DOHH2 (cell line): ENCODE results near the gene GIGYF2.

Experiments
- H3F3A ChIP-seq: fragments of 200-600 bp; sonication (generic), shearing (Covaris generic); 2 replicates; pipeline ENCODE4 v1.6.0; 2016; ENCODE audit warnings: antibody characterized with exemption, mild to moderate bottlenecking; ENCODE audit not compliant: control insufficient read depth, insufficient read depth
- H3K27ac ChIP-seq: fragments of 200-600 bp; sonication (generic); 2 replicates; pipeline ENCODE4 v1.5.1; 2014; ENCODE audit warnings: low read depth, mild to moderate bottlenecking, low read length, moderate library complexity
- H3K27me3 ChIP-seq: fragments of 200-600 bp; sonication (generic); 2 replicates; pipeline ENCODE4 v1.6.1; 2014; ENCODE audit warnings: mild to moderate bottlenecking, low read length, mixed read lengths; ENCODE audit not compliant: control insufficient read depth
- H3K36me3 ChIP-seq: fragments of 200-600 bp; sonication (generic); 2 replicates; pipeline ENCODE4 v1.6.1; 2014; ENCODE audit warnings: mild to moderate bottlenecking, low read length, moderate library complexity, mixed read lengths; ENCODE audit not compliant: control insufficient read depth
- H3K4me1 ChIP-seq: fragments of 200-600 bp; sonication (generic); 2 replicates; pipeline ENCODE4 v1.6.1; 2014; ENCODE audit warnings: mild to moderate bottlenecking, low read length, mixed read lengths; ENCODE audit not compliant: control insufficient read depth
- H3K4me2 ChIP-seq: fragments of 200-600 bp; sonication (generic); 2 replicates; pipeline ENCODE4 v1.6.0; 2014; ENCODE audit warnings: mild to moderate bottlenecking, low read length, moderate library complexity
- H3K4me3 ChIP-seq: fragments of 200-600 bp; sonication (generic); 2 replicates; pipeline ENCODE4 v1.5.1; 2014; ENCODE audit warnings: mild to moderate bottlenecking, low read length, mixed read lengths
- H3K79me2 ChIP-seq: fragments of 200-600 bp; sonication (generic); 2 replicates; pipeline ENCODE4 v1.6.1; 2014; ENCODE audit warnings: mild to moderate bottlenecking, low read length, mixed read lengths; ENCODE audit not compliant: control insufficient read depth
- H3K9me2 ChIP-seq: fragments of 200-600 bp; sonication (generic); replicated peaks from 2 replicates; pipeline ENCODE4 v1.6.1; 2014; ENCODE audit warnings: mild to moderate bottlenecking, low read length, mixed read lengths; ENCODE audit not compliant: control insufficient read depth
- H3K9me3 ChIP-seq: fragments of 200-600 bp; sonication (generic); 2 replicates; pipeline ENCODE4 v1.6.1; 2014; ENCODE audit warnings: antibody characterized with exemption, low read length, mixed read lengths; ENCODE audit not compliant: control insufficient read depth, insufficient read depth
- H4K20me1 ChIP-seq: fragments of 200-600 bp; sonication (generic); 2 replicates; pipeline ENCODE4 v1.6.0; 2014; ENCODE audit warnings: low read depth, mild to moderate bottlenecking, antibody characterized with exemption, low read length, moderate library complexity; ENCODE audit not compliant: control insufficient read depth, insufficient read depth
- CTCF ChIP-seq: fragments of 200-600 bp; sonication (generic); IDR thresholded peaks from one replicate; pipeline ENCODE4 v1.5.1; 2014; ENCODE audit warnings: antibody characterized with exemption, mild to moderate bottlenecking, low read depth, low read length; ENCODE audit not compliant: poor library complexity, severe bottlenecking
- EZH2phosphoT487 ChIP-seq: fragments of 200-600 bp; sonication (generic); IDR thresholded peaks from 2 replicates; pipeline ENCODE4 v1.6.1; 2017; ENCODE audit warnings: borderline replicate concordance, mild to moderate bottlenecking, antibody characterized with exemption, low read length, moderate library complexity, mixed read lengths

GIGYF2 gene

DNA sequence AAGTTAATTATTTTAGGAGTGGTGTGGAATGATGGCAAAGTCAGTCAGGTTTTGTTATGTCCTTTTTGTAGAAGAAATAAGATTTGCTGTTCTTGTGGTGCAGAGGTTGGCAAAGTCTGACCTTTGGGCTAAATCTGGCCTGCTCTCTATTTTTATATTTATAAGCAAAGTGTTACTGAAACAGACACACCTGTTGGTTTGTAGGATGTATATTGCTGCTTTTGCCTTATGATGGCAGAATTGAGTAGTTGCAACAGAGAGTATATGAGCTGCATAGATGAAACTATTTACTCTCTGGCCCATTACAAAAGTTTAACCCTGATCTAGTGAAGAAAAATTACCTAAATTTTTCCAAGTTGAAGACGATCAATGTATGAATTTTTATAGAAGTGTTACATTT lies 113.3 kb downstream of the GIGYF2 start:
- Histone ChIP-seq H4K20me1 (no peaks in the 10 kb centered on the region), H3K79me2 (no peaks in the 10 kb centered on the region), H3K36me3 (peaks cover 80% of the 10 kb centered on the region), H3K4me3 (no peak overlapping the region), H3K4me2 (no peak overlapping the region), H3K27me3 (no peaks in the 10 kb centered on the region), H3F3A (no peaks in the 10 kb centered on the region), H3K9me3 (no peaks in the 10 kb centered on the region), H3K27ac (no peak overlapping the region), H3K9me2 (no peaks in the 10 kb centered on the region), H3K4me1 (no peaks in the 10 kb centered on the region)
- TF ChIP-seq CTCF: no peak
- TF ChIP-seq EZH2phosphoT487: no peak

GRCh38 chr2:232815569-232815968 lies 118.4 kb downstream of the GIGYF2 start:
- no peaks in the 10 kb centered on the region for H3K4me1 ChIP-seq
- TF ChIP-seq EZH2phosphoT487: no peak
- no peak for TF ChIP-seq CTCF
- no peaks in the 10 kb centered on the region for H3F3A ChIP-seq
- H4K20me1 ChIP-seq: no peaks in the 10 kb centered on the region
- no peaks in the 10 kb centered on the region for H3K27me3 ChIP-seq
- H3K4me2 ChIP-seq: no peak overlapping the region
- no peaks in the 10 kb centered on the region for H3K79me2 ChIP-seq
- no peak overlapping the region for H3K4me3 ChIP-seq
- no peaks in the 10 kb centered on the region for H3K9me3 ChIP-seq
- no peaks in the 10 kb centered on the region for H3K9me2 ChIP-seq
- H3K36me3 ChIP-seq: peaks cover 83% of the 10 kb centered on the region
- H3K27ac ChIP-seq: no peak overlapping the region

DNA sequence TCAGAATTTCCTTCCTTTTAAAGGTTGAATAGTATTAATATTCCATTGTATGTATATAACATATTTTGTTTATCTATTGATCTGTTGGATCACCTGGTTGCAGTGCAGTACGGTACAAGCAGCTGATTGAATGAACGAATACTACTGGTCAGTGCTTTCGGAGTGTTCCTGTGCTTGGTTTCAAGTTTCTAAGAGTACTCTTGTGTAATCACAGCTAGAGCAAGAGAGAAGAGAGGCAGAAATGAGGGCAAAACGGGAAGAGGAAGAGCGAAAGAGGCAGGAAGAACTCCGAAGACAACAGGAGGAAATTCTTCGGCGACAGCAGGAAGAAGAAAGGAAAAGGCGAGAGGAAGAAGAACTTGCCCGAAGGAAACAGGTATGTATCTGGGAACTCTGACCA lies 119.5 kb downstream of the GIGYF2 start:
- H3K36me3 ChIP-seq: peaks cover 77% of the 10 kb centered on the region
- no peaks in the 10 kb centered on the region for H3K9me3 ChIP-seq
- H3K4me1 ChIP-seq: no peaks in the 10 kb centered on the region
- H3K9me2 ChIP-seq: no peaks in the 10 kb centered on the region
- peaks cover 3% of the 10 kb centered on the region; the same call in 1 of the 2 replicates for H3F3A ChIP-seq
- no peak overlapping the region for H3K4me2 ChIP-seq
- no peaks in the 10 kb centered on the region for H3K79me2 ChIP-seq
- TF ChIP-seq EZH2phosphoT487 (no peak), CTCF (no peak)
- H3K27ac ChIP-seq: no peak overlapping the region
- no peaks in the 10 kb centered on the region for H3K27me3 ChIP-seq
- H4K20me1 ChIP-seq: no peaks in the 10 kb centered on the region
- no peak overlapping the region for H3K4me3 ChIP-seq

GRCh38 chr2:232817756-232818155 lies 120.6 kb downstream of the GIGYF2 start:
- H3K9me2 ChIP-seq: no peaks in the 10 kb centered on the region
- no peak overlapping the region for H3K4me3 ChIP-seq
- no peak for TF ChIP-seq CTCF
- TF ChIP-seq EZH2phosphoT487: no peak
- no peak overlapping the region for H3K4me2 ChIP-seq
- no peaks in the 10 kb centered on the region for H3K4me1 ChIP-seq
- H3K9me3 ChIP-seq: no peaks in the 10 kb centered on the region
- H3F3A ChIP-seq: peaks cover 3% of the 10 kb centered on the region; the same call in 1 of the 2 replicates
- H3K27me3 ChIP-seq: no peaks in the 10 kb centered on the region
- no peaks in the 10 kb centered on the region for H3K79me2 ChIP-seq
- peaks cover 74% of the 10 kb centered on the region for H3K36me3 ChIP-seq
- H3K27ac ChIP-seq: no peak overlapping the region
- no peaks in the 10 kb centered on the region for H4K20me1 ChIP-seq
